PC-9 (cell line): Measurements from ENCODE around the gene CLPTM1L.
"Not testable (repeated sequence)": the region's sequence is repeated elsewhere in the genome, so short reads cannot be mapped to it uniquely, and the experiment has no call there.

Experiments used
- EZH2 ChIP-seq: fragments of 200-600 bp; sonication (generic); IDR thresholded peaks from 2 replicates; pipeline ENCODE4 v1.8.0; 2017; ENCODE audit warnings: antibody characterized with exemption, low read depth
- TF ChIP-seq, protein P1 (sequence below): fragments of 200-600 bp; sonication (generic); conservative IDR thresholded peaks from 2 replicates; pipeline ENCODE4 v1.6.1; 2017; ENCODE audit warnings: mixed run types, antibody characterized with exemption, mild to moderate bottlenecking, moderate library complexity

DNA sequence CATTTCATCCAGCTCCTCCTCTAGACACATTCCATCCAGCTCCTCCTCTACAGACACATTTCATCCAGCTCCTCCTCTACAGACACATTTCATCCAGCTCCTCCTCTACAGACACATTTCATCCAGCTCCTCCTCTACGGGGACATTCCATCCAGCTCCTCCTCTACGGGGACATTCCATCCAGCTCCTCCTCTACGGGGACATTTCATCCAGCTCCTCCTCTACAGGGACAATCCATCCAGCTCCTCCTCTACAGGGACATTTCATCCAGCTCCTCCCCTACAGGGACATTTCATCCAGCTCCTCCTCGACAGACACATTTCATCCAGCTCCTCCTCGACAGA lies 18.4 kb downstream of the CLPTM1L start:
- not testable (repeated sequence) for TF ChIP-seq EZH2
- TF ChIP-seq, protein P1, sequence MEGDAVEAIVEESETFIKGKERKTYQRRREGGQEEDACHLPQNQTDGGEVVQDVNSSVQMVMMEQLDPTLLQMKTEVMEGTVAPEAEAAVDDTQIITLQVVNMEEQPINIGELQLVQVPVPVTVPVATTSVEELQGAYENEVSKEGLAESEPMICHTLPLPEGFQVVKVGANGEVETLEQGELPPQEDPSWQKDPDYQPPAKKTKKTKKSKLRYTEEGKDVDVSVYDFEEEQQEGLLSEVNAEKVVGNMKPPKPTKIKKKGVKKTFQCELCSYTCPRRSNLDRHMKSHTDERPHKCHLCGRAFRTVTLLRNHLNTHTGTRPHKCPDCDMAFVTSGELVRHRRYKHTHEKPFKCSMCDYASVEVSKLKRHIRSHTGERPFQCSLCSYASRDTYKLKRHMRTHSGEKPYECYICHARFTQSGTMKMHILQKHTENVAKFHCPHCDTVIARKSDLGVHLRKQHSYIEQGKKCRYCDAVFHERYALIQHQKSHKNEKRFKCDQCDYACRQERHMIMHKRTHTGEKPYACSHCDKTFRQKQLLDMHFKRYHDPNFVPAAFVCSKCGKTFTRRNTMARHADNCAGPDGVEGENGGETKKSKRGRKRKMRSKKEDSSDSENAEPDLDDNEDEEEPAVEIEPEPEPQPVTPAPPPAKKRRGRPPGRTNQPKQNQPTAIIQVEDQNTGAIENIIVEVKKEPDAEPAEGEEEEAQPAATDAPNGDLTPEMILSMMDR: not testable (repeated sequence)
